IPS-11a (cell line): ENCODE results near the gene PIGB.
"Not testable (repeated sequence)": the region's sequence is repeated elsewhere in the genome, so short reads cannot be mapped to it uniquely, and the experiment has no call there.

Source experiments
- H3K4me3 ChIP-seq: one replicate; pipeline ENCODE4 v1.5.1; 2013; ENCODE audit warnings: low read depth, low read length, control low read depth

The PIGB gene

DNA sequence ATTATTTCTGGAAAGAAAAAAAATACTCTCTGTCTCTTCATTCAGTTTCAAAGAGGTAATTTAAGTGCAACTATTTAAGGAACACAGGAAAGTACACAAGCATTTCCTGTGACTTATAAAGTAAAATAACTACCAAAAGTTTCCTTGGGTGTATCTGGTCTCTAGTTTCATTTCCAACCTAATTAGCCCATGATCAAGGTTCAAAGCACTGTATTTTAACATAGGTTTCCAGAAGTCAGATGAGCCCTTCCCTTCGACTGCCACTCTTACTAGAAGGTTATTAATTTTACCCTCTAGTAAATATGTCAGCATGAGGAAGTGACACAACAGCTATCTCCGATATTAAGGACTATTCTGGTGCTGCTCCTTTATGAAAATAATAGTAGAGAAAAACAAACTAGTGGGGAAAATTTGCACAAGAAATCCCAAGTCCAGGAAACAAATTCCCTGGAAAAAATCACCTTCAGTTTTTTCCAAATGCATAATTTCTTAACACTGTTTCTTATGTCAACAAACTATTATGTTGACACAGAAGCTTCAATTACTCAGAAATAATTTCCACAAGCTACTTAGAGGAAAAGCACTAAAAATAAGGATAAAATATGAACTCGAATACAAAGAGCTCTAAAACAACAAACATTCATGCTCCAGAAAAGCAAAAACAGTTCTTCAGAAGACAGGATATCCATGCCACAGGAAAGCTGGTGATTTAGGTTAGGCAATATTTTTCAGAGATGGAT is 53.8 kb downstream of the PIGB start:
- H3K4me3 ChIP-seq = no peak overlapping the region

DNA sequence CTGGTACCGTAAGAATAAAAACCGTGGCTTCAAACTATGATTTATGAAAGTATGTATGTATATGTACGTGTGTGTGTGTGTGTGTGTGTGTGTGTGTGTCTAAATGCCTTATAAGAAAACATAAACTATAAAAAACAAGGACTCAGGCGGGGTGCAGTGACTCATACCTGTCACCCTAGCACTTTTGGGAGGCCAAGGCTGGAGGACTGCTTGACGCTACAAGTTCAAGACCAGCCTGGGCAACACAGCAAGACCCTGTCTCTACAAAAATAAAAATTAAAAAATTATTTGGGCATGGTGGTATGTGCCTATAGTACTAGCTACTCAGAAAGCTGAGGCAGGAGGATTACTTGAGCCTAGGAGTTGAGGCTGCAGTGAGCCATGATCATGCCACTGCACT is 60.1 kb downstream of the PIGB start:
- H3K4me3 ChIP-seq = no peak overlapping the region

GRCh38 chr15:55381595-55381994 is 62.6 kb downstream of the PIGB start:
- no peak overlapping the region for H3K4me3 ChIP-seq

GRCh38 chr15:55383687-55384086 is 64.7 kb downstream of the PIGB start:
- H3K4me3 ChIP-seq = no peak overlapping the region

DNA sequence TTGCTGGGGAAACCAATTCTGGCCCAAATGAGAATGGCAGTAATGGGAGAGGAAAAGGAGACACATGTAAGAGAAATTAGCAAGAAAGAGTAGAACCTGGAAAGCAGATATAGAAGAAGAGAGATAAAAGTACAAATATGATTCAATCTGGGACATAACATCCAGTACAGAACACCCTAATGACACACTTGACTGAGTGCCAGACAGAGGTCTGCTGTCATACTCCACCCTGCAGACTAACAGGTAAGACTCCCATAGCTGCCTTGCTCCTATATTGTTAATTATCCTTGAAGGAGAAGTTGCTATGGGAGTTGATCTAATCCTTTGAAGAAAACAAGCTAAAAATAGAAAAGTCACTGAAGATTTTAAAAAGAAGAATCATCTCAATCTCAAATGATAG is 68.0 kb downstream of the PIGB start:
- no peak overlapping the region for H3K4me3 ChIP-seq

DNA sequence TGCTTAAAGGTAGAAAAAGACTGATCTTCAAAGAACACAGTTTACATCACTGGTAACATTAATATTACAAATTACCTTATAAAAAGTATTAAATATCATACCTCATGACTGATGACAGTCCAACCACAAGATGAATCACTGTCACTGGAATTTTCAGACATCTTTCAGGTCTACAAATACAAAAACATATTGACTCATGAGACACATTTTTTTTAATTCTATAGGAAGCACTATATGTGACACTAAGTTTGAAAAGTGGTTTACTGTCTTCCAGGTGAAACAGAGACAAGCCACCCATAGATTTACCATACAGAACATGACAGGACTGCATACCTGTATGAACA is 70.2 kb downstream of the PIGB start:
- no peak overlapping the region for H3K4me3 ChIP-seq

DNA sequence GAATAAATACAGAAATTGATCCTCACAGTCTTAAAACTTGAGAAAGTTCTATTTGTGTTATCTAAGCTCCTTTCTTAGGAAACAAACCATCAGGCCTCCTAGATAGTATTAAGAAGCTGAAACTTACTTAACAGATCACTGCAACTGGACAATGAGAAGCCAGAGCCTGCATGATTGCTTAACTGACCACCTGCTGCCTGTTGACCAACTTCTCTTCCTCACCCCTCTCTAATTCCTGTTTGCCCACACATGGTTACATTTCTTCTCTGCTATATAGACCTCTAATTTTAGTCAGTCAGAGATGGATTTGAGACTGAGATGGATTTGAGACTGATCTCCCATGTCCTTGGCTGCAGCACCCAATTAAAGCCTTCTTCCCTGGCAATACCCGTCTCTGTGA is 75.7 kb downstream of the PIGB start:
- no peak overlapping the region for H3K4me3 ChIP-seq

- no peak overlapping the region for H3K4me3 ChIP-seq
Observed at GRCh38 chr15:55398243-55398642, 79.2 kb downstream of the PIGB start.

DNA sequence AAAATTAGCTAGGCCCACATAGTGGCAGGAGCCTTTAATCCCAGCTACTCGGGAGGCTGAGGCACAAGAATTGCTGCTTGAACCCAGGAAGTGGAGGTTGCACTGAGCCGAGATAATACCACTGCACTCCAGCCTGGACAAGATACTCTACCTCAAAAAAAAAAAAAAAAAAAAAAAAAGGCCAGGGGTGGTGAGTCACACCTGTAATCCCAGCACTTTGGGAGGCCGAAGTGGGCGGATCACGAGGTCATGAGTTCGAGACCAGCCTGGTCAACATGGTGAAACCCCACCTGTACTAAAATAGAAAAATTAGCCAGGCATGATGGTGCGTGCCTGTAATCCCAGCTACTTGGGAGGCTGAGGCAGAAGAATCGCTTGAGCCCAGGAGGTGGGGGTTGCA is 81.0 kb downstream of the PIGB start:
- not testable (repeated sequence) for H3K4me3 ChIP-seq

GRCh38 chr15:55401786-55402246 is 82.8 kb downstream of the PIGB start:
- no peak overlapping the region for H3K4me3 ChIP-seq

GRCh38 chr15:55402707-55403106 is 83.7 kb downstream of the PIGB start:
- no peak overlapping the region for H3K4me3 ChIP-seq

DNA sequence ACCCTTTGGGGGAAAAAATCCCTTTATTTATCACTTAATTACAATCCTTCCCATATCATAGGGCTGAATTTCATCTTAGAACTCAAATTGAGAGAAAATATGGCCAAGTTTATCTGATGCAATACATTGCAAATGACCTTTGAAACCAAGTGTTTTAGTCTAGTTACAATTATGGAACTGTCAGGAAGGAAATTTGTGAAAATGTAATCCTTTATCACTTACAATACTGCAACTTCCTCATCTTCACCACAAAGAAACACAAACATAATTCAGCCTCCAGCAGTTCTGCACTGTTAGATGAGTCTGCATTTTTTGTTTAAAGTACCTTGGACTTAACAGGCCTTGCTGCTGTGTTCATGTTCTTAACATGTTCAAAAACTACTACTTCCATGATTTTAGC is 84.5 kb downstream of the PIGB start:
- no peak overlapping the region for H3K4me3 ChIP-seq
